ENCODE results near the gene CXCL10.
"Not testable (repeated sequence)": the region's sequence is repeated elsewhere in the genome, so short reads cannot be mapped to it uniquely, and the experiment has no call there.

Gene CXCL10

GRCh38 chr4:76023389-76023788 is at the start of gene CXCL10:
CXCL10 (minus strand) TSS chr4:76023497; CDS start chr4:76023431, 66 bp downstream.
- DNase-seq = no peak

GRCh38 chr4:76072760-76073159 is 49.5 kb upstream of the CXCL10 start:
- no peak for DNase-seq

- DNase-seq = peak; percentile 56
Observed at GRCh38 chr4:76067652-76068286, 44.5 kb upstream of the CXCL10 start.

- DNase-seq = no peak
Observed at GRCh38 chr4:76066546-76066945, 43.2 kb upstream of the CXCL10 start.

GRCh38 chr4:76061982-76062381 is 38.7 kb upstream of the CXCL10 start:
- DNase-seq = no peak

DNA sequence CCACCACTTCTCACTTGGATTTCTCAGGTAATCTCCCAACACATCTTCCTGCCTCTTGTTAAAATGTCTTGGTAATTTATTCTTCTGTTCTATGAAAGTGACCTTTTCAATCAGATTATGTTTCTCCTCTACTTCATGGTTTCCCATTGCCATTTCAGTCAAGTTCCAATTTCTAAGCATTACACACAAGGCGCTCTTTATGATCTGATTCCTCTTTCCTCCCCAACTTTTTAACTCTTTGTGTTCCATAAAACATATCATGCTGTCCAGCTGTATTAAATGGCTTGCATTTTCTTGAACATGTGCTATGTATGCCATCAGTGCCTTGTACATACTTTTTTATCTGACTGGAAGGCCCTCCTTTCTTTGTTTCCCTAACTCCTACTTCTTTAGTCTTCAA is 38.1 kb upstream of the CXCL10 start:
- no peak for DNase-seq

DNA sequence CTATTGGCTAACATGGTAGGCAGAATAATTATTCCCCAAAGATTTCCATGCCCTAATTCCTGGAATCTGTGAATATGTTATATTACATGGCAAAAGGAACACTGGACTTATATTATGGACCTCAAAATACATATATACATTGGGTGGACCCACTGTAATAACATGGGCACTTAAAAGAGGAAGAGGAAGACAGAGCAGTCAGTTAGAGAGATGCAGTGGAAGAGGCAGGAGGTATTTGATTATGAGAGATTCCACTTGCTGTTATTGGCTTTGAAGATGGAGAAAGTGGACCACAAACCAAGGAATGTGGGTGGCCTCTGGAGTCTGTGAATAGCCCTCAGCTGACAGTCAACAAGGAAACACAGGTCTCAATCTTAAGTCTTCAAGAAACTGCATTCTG is 37.2 kb upstream of the CXCL10 start:
- no peak for DNase-seq

- DNase-seq = no peak
Observed at GRCh38 chr4:76059750-76060149, 36.5 kb upstream of the CXCL10 start.

GRCh38 chr4:76058888-76059426 is 35.7 kb upstream of the CXCL10 start:
- no peak for DNase-seq

- no peak for DNase-seq
Observed at GRCh38 chr4:76058302-76058701, 35.0 kb upstream of the CXCL10 start.

- DNase-seq = no peak
Observed at GRCh38 chr4:76055421-76055820, 32.1 kb upstream of the CXCL10 start.

DNA sequence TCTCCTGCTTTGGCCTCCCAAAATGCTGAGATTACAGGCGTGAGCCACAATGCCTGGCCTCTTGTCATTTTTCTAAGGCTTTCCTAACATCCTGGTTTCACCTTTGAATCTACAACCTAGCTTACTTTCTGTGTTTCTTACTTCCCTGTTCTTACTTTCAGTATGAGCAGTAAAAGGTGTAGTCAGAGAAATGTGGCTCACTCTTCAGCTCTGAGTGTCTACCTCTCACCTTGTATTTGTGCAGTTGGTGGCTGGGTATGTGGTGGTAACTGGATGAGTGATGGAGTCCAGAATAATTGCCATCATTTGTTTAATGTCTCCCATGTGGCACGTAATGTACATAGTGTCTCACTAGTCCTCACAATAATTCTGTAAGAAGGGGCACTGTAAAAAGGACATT is 31.7 kb upstream of the CXCL10 start:
- no peak for DNase-seq

DNA sequence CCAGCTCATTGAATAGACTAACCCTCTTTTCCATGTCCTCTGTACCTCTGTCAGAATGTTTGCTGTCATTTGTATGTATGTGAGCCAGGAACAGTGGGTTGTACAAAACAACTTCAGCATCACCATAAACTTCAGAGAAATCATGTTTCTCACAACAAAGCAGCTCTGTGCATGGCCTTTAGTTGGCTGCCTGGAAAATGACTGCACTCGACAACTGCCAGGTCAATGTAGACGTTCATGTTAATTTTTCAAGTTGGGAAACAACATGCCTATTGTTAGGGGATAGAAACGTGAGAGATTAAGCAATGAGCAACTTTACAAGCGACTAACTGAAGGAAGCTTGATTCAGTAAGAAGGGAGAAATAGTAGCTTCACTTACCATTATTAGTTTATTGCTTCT is 30.4 kb upstream of the CXCL10 start:
- DNase-seq = no peak

DNA sequence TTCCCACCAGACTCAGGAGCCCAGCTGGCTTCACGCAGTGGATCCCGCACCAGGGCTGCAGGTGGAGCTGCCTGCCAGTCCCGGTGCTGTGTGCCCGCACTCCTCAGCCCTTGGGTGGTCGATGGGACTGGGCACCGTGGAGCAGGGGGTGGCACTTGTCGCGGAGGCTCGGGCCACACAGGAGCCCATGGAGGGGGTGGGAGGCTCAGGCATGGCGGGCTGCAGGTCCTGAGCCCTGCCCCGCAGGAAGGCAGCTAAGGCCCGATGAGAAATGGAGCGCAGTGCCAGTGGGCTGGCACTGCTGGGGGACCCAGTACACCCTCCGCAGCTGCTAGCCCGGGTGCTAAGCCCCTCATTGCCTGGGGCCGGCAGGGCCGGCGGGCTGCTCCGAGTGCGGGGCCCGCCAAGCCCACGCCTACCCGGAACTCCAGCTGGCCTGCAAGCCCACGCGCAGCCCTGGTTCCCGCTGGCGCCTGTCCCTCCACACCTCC is 27.3 kb upstream of the CXCL10 start:
- DNase-seq = not testable (repeated sequence)

DNA sequence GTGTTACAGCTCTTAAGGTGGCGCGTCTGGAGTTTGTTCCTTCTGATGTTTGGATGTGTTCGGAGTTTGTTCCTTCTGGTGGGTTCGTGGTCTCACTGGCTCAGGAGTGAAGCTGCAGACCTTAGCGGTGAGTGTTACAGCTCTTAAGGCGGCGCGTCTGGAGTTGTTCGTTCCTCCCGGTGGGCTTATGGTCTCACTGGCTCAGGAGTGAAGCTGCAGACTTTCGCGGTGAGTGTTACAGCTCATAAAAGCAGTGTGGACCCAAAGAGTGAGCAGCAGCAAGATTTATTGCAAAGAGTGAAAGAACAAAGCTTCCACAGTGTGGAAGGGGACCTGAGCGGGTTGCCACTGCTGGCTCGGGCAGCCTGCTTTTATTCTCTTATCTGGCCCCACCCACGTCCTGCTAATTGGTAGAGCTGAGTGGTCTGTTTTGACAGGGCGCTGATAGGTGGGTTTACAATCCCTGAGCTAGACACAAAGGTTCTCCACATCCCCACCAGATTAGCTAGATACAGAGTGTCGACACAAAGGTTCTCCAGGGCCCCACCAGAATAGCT is 26.6 kb upstream of the CXCL10 start:
- not testable (repeated sequence) for DNase-seq

GRCh38 chr4:76044686-76045085 is 21.4 kb upstream of the CXCL10 start:
- DNase-seq = not testable (repeated sequence)

DNA sequence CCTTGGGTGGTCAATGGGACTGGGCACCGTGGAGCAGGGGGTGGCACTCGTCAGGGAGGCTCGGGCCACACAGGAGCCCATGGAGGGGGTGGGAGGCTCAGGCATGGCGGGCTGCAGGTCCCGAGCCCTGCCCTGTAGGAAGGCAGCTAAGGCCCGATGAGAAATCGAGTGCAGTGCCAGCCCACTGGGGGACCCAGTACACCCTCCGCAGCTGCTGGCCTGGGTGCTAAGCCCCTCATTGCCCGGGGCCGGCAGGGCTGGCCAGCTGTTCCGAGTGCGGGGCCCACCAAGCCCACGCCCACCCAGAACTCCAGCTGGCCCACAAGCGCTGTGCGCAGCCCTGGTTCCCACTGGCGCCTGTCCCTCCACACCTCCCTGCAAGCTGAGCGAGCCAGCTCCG is 20.0 kb upstream of the CXCL10 start:
- DNase-seq = not testable (repeated sequence)

GRCh38 chr4:76042241-76042998 is 19.1 kb upstream of the CXCL10 start:
- not testable (repeated sequence) for DNase-seq

DNA sequence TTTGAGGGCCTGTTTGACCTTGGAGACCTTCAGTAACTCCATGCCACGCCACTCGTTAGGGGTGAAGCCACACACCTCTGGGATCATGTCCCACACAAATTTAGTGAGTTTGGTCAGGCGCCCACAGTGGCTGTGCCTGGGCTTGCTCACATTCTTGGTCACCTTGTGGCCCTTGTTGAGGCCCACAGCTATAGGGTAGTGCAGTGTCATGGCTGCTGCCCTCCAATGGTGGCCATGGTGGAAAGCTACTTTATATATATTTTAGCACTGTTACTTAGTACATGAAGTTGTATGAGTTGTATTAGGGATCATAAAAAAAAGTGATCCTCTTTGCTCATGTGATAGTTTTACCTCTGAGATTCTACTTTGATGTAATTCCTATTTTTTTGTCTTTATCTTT is 13.6 kb upstream of the CXCL10 start:
- DNase-seq = no peak

- no peak for DNase-seq
Observed at GRCh38 chr4:76035799-76036380, 12.6 kb upstream of the CXCL10 start, which contains the start of gene CXCL11. CXCL11 (minus strand) TSS chr4:76036070; CDS start chr4:76035987, 83 bp downstream.

DNA sequence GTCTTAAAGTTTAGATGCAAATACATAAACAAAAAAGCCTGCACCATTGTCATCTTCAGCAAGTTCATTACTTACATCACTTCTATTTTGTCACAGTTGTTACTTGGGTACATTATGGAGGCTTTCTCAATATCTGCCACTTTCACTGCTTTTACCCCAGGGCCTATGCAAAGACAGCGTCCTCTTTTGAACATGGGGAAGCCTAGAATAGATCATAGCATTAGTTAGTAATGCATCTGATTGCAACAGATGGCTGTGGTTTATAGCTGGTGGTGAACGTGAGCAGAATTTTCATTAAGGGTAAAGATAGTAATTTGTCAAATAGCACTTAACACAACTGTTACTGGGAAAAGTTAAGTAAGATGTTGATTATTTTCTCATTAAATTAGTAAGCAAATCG is 11.8 kb upstream of the CXCL10 start:
- no peak for DNase-seq

- no peak for DNase-seq
Observed at GRCh38 chr4:76029300-76029699, 6.0 kb upstream of the CXCL10 start.

- DNase-seq = no peak
Observed at GRCh38 chr4:76028350-76028765, 5.1 kb upstream of the CXCL10 start.
